ENCODE results near the gene LYZL4. TPM values are rescaled to one million over a fixed set of nuclear protein-coding genes. Genes with fewer than 3 reads are reported as not detected.

Gene LYZL4
- total RNA-seq, 1 donor from 2014 or later = not detected

Other genes starting within 250 kb of the LYZL4 start
- gene CCK, start 144.4 kb downstream of the LYZL4 start, total RNA-seq = not detected in 2 replicates
- gene VIPR1, start 92.0 kb upstream of the LYZL4 start, total RNA-seq = 0.68 and 0.80 TPM in 2 replicates
- gene SEC22C, start 171.4 kb upstream of the LYZL4 start, total RNA-seq = 36.3 and 39.6 TPM in 2 replicates
- 66.6 and 66.8 TPM in 2 replicates for gene SS18L2, start 180.2 kb upstream of the LYZL4 start, total RNA-seq
- 79.5 and 80.9 TPM in 2 replicates for gene NKTR, start 190.1 kb upstream of the LYZL4 start, total RNA-seq
- gene ZBTB47, start 243.1 kb upstream of the LYZL4 start, total RNA-seq = 1.0 and 1.1 TPM in 2 replicates